Peyer's patch (tissue), 4 donors: ENCODE data around the gene CLRN3.

Experiments
- POLR2A ChIP-seq, 2 donors: fragments of 450-650 bp; IDR thresholded peaks; one replicate each; pipeline ENCODE4 v1.5.1; 2017; ENCODE audit warnings: antibody characterized with exemption in 2 of 2, mild to moderate bottlenecking in 2 of 2, moderate library complexity in 2 of 2
- TF ChIP-seq, protein P1 (sequence below), 6 experiments: fragments of 450-650 bp in 4 of 6; fragments of 200-600 bp in 2 of 6; sonication (generic) in 1 of 6; IDR thresholded peaks; one replicate each; pipeline ENCODE4 v1.5.1; 2017 to 2019; ENCODE audit warnings: antibody characterized with exemption in 6 of 6, mild to moderate bottlenecking in 3 of 6, moderate library complexity in 1 of 6

DNA sequence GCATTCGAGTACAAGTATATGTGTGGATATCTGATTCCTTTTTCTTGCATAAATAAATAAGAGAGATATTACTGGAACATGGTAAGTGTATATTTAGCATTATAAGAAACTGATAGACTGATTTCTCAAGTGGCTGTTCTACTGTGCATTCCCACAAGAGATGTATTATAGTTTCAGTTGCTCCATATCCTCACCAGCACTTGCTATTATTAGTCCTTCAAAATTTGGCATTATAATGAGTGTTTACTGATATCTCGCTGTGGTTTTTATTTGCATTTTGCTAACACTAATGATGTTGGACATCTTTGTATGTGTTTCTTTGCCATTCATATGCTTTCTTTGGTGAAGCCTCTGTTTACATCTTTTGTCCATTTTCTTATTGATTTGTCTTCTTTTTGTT, 4.4 kb upstream of the CLRN3 start:
- no peak for TF ChIP-seq POLR2A (IDR thresholded peaks at IDR 0.05)
- TF ChIP-seq, protein P1, sequence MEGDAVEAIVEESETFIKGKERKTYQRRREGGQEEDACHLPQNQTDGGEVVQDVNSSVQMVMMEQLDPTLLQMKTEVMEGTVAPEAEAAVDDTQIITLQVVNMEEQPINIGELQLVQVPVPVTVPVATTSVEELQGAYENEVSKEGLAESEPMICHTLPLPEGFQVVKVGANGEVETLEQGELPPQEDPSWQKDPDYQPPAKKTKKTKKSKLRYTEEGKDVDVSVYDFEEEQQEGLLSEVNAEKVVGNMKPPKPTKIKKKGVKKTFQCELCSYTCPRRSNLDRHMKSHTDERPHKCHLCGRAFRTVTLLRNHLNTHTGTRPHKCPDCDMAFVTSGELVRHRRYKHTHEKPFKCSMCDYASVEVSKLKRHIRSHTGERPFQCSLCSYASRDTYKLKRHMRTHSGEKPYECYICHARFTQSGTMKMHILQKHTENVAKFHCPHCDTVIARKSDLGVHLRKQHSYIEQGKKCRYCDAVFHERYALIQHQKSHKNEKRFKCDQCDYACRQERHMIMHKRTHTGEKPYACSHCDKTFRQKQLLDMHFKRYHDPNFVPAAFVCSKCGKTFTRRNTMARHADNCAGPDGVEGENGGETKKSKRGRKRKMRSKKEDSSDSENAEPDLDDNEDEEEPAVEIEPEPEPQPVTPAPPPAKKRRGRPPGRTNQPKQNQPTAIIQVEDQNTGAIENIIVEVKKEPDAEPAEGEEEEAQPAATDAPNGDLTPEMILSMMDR (IDR thresholded peaks at IDR 0.05): no peak
